Activated CD4-positive, alpha-beta T cell treated with anti-CD3 and anti-CD28 coated beads, Interleukin-2, amount 50 U/mL, for 48 hours (primary cell): ENCODE data around the gene RNF145.
"Not testable (repeated sequence)": the region's sequence is repeated elsewhere in the genome, so short reads cannot be mapped to it uniquely, and the experiment has no call there.

ENCODE experiments used
- DNase-seq, 2 experiments: peaks; one replicate each; pipeline ENCODE4 v3.0.0-alpha.2; 2020

The RNF145 gene

GRCh38 chr5:159186319-159186718 is 23.0 kb downstream of the RNF145 start:
- no peak for DNase-seq

- no peak for DNase-seq
Observed at GRCh38 chr5:159185773-159186172, 23.6 kb downstream of the RNF145 start.

GRCh38 chr5:159184858-159185381 is 24.4 kb downstream of the RNF145 start:
- peak; percentile 36 to 56 for DNase-seq

- DNase-seq, result no peak
Observed at GRCh38 chr5:159184236-159184635, 25.1 kb downstream of the RNF145 start.

GRCh38 chr5:159183247-159183646 is 26.1 kb downstream of the RNF145 start:
- no peak for DNase-seq

- no peak for DNase-seq
Observed at GRCh38 chr5:159182691-159183090, 26.7 kb downstream of the RNF145 start.

GRCh38 chr5:159181651-159182050 is 27.7 kb downstream of the RNF145 start:
- no peak for DNase-seq

GRCh38 chr5:159181152-159181551 is 28.2 kb downstream of the RNF145 start:
- DNase-seq, result no peak

GRCh38 chr5:159179529-159180305 is 29.6 kb downstream of the RNF145 start:
- DNase-seq, result no peak

- DNase-seq, result peak; percentile 28 to 32
Observed at GRCh38 chr5:159178978-159179377, 30.4 kb downstream of the RNF145 start.

GRCh38 chr5:159175547-159175946 is 33.8 kb downstream of the RNF145 start:
- DNase-seq, result no peak

- no peak for DNase-seq
Observed at GRCh38 chr5:159174511-159175168, 34.7 kb downstream of the RNF145 start.

- DNase-seq, result no peak
Observed at GRCh38 chr5:159171274-159171673, 38.1 kb downstream of the RNF145 start.

- no peak for DNase-seq
Observed at GRCh38 chr5:159170021-159170420, 39.3 kb downstream of the RNF145 start.

- DNase-seq, result no peak
Observed at GRCh38 chr5:159166416-159166815, 42.9 kb downstream of the RNF145 start.

- DNase-seq, result no peak
Observed at GRCh38 chr5:159163701-159164046, 45.7 kb downstream of the RNF145 start.

- no peak for DNase-seq
Observed at GRCh38 chr5:159163027-159163700, 46.2 kb downstream of the RNF145 start.

GRCh38 chr5:159161361-159162214 is 47.8 kb downstream of the RNF145 start:
- no peak for DNase-seq

- not testable (repeated sequence) for DNase-seq
Observed at GRCh38 chr5:159158553-159159091, 50.7 kb downstream of the RNF145 start.

GRCh38 chr5:159157552-159157951 is 51.8 kb downstream of the RNF145 start:
- no peak for DNase-seq

- no peak for DNase-seq
Observed at GRCh38 chr5:159156426-159157238, 52.7 kb downstream of the RNF145 start.

GRCh38 chr5:159155960-159156359 is 53.4 kb downstream of the RNF145 start:
- no peak for DNase-seq
